HL-60 (cell line): ENCODE measurements around the gene SLC36A4.

Experiments used
- DNase-seq, 2 experiments: peaks; one replicate each; pipeline ENCODE4 v3.0.0-alpha.2; 2010 to 2020; ENCODE audit warnings: low read depth in 1 of 2, low spot score in 1 of 2
- H3K27ac ChIP-seq: fragments of 250-450 bp; sonication (Bioruptor Pico); replicated peaks from 2 replicates; pipeline ENCODE4 v1.5.1; 2020; ENCODE audit warnings: mild to moderate bottlenecking, moderate library complexity
- H3K27me3 ChIP-seq: fragments of 250-450 bp; sonication (Bioruptor Pico); 2 replicates; pipeline ENCODE4 v1.5.1; 2021; ENCODE audit warnings: mild to moderate bottlenecking, moderate library complexity; ENCODE audit not compliant: insufficient read depth, poor library complexity, severe bottlenecking
- H3K4me3 ChIP-seq: replicated peaks from 2 replicates; pipeline ENCODE4 v1.5.1; 2011; ENCODE audit warnings: mild to moderate bottlenecking, control low read depth, low read length; ENCODE audit not compliant: insufficient read depth
- CTCF ChIP-seq: IDR thresholded peaks from one replicate; pipeline ENCODE4 v1.5.1; 2011; ENCODE audit warnings: low read length, control low read depth, inconsistent platforms; ENCODE audit not compliant: insufficient read depth
- GABPA ChIP-seq: IDR thresholded peaks from 2 replicates; pipeline ENCODE4 v1.6.1; 2012; ENCODE audit warnings: low read depth
- POLR2AphosphoS5 ChIP-seq: IDR thresholded peaks from 2 replicates; pipeline ENCODE4 v1.6.1; 2012; ENCODE audit warnings: low read depth
- SPI1 ChIP-seq: IDR thresholded peaks from 2 replicates; pipeline ENCODE4 v1.6.1; 2012; ENCODE audit warnings: low read depth, mild to moderate bottlenecking, borderline replicate concordance
- TF ChIP-seq, protein P1 (sequence below): IDR thresholded peaks from 2 replicates; pipeline ENCODE4 v1.6.1; 2012; ENCODE audit warnings: low read depth; ENCODE audit not compliant: insufficient replicate concordance

SLC36A4 gene

DNA sequence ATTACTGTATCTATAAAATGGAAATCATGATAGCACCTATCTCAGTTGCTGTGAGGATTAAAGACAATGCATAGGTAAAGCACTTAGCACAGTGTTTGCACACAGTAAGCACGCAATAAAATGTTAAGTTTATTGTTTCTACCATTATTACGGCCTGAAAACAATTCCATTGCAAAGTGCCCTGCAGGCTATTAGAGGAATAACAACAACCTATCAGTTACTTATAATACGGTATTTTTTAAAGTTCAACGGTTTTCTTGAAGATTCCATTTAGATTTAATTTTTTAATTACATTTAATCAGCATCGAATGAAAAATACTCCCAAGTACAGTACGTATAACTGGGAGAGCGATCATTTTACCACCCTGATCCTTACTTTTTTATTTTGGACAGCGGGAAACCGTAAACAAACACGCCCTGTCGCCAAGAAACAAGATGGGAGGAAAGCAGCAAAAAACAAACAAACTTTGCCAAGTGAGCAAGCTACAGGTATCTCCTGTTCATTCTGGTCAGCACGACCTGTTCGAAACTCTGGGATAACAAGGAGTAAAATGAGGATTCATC lies 893 bp downstream of the SLC36A4 start:
- no peaks in the 10 kb centered on the region for H3K27me3 ChIP-seq
- DNase-seq: no peak
- TF ChIP-seq, protein P1, sequence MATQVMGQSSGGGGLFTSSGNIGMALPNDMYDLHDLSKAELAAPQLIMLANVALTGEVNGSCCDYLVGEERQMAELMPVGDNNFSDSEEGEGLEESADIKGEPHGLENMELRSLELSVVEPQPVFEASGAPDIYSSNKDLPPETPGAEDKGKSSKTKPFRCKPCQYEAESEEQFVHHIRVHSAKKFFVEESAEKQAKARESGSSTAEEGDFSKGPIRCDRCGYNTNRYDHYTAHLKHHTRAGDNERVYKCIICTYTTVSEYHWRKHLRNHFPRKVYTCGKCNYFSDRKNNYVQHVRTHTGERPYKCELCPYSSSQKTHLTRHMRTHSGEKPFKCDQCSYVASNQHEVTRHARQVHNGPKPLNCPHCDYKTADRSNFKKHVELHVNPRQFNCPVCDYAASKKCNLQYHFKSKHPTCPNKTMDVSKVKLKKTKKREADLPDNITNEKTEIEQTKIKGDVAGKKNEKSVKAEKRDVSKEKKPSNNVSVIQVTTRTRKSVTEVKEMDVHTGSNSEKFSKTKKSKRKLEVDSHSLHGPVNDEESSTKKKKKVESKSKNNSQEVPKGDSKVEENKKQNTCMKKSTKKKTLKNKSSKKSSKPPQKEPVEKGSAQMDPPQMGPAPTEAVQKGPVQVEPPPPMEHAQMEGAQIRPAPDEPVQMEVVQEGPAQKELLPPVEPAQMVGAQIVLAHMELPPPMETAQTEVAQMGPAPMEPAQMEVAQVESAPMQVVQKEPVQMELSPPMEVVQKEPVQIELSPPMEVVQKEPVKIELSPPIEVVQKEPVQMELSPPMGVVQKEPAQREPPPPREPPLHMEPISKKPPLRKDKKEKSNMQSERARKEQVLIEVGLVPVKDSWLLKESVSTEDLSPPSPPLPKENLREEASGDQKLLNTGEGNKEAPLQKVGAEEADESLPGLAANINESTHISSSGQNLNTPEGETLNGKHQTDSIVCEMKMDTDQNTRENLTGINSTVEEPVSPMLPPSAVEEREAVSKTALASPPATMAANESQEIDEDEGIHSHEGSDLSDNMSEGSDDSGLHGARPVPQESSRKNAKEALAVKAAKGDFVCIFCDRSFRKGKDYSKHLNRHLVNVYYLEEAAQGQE: peak; percentile 37
- no peak for TF ChIP-seq POLR2AphosphoS5
- peak overlapping the region; percentile 93 for H3K27ac ChIP-seq
- peak overlapping the region; percentile 73 for H3K4me3 ChIP-seq

DNA sequence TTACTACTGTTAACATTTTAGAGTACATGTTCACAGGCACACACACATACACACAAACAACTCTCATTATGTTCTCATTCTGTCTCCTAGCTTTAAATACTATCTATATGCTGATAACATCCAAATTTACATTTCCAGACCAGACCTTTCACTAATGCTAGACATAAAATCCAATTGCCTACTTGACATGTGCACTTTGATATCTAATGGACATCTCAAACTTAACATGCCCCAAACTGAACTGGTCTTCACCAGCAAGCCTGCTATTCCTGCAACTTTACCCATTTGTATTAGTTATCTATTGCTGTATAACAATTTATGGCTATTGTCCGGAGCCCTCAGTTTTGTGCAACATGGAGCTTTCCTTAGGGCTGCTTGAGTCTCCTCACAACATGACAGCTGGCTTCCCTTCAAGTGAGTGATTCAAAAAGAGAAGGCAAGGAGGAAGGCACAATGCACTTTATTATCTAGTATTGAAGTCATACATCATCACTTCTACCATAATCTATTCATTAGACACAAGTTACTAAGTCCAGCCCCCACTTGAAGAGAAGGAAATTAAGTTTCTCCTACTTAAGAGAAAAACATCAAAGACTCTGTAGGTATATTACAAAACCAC lies 3.0 kb downstream of the SLC36A4 start:
- H3K27ac ChIP-seq: peak overlapping the region; percentile 93

DNA sequence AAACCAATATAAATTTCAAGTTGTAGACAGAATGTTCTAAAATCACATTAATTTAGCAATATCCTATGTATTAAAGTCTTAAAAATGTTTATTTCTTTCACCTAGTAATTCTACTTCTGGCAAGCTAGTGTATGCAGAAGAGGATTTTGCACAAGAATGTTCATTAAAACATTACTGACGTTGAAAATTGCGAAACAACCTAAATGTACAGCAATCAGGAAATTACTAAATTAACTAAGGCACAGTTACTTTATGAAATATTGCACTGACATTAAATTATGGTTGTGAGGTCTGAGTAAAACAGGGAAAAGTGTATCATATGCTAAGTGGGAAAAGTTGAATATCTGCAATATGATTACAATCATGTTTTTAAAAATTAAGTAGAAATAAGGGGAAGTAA lies 4.1 kb downstream of the SLC36A4 start:
- TF ChIP-seq CTCF: no peak
- TF ChIP-seq, protein P1: no peak
- no peak for TF ChIP-seq SPI1
- no peak for TF ChIP-seq GABPA
- TF ChIP-seq POLR2AphosphoS5: no peak
- DNase-seq: peak in 1 of 2 experiments; percentile 76
- H3K4me3 ChIP-seq: no peak overlapping the region; the same call in 1 of the 2 replicates
- H3K27me3 ChIP-seq: no peaks in the 10 kb centered on the region
- peak overlapping the region; percentile 93 for H3K27ac ChIP-seq

More for the DNA sequence above, 3.0 kb downstream of the SLC36A4 start:
- DNase-seq: no peak
- TF ChIP-seq, protein P1: no peak
- TF ChIP-seq GABPA: no peak
- TF ChIP-seq SPI1: no peak
- TF ChIP-seq CTCF: no peak
- TF ChIP-seq POLR2AphosphoS5: no peak
- H3K27me3 ChIP-seq: no peaks in the 10 kb centered on the region
- no peak overlapping the region for H3K4me3 ChIP-seq
